DND-41 (cell line): ENCODE measurements around the gene FOXD1.

ENCODE experiments used
- ATAC-seq: fragments of 200-7000 bp; cut with Tn5 transposase; 3 replicates; pipeline ENCODE4 v1.9.1; 2021; ENCODE audit warnings: low read depth; ENCODE audit not compliant: insufficient read depth
- DNase-seq: peaks from one replicate; pipeline ENCODE4 v3.0.0-alpha.2; 2020
- H2AFZ ChIP-seq: 2 replicates; pipeline ENCODE4 v1.6.0; 2012; ENCODE audit warnings: low read depth, low read length
- H3K27ac ChIP-seq: 2 replicates; pipeline ENCODE4 v1.5.1; 2012; ENCODE audit warnings: low read length, inconsistent platforms
- H3K27me3 ChIP-seq: fragments of 200-600 bp; sonication (generic); 2 replicates; pipeline ENCODE4 v1.6.0; 2012; ENCODE audit warnings: low read length, mild to moderate bottlenecking, inconsistent platforms; ENCODE audit not compliant: insufficient read depth, poor library complexity
- H3K36me3 ChIP-seq: 2 replicates; pipeline ENCODE4 v1.5.1; 2012; ENCODE audit warnings: low read length, inconsistent platforms; ENCODE audit not compliant: insufficient read depth
- H3K4me1 ChIP-seq: 2 replicates; pipeline ENCODE4 v1.5.1; 2012; ENCODE audit warnings: mild to moderate bottlenecking, low read length; ENCODE audit not compliant: insufficient read depth
- H3K4me2 ChIP-seq: 2 replicates; pipeline ENCODE4 v1.6.0; 2012; ENCODE audit warnings: mild to moderate bottlenecking, moderate library complexity, low read length, inconsistent platforms; ENCODE audit not compliant: insufficient read depth
- H3K4me3 ChIP-seq, 2 experiments: fragments of 200-600 bp in 1 of 2; shearing (Covaris generic) in 1 of 2; 2 replicates each; pipeline ENCODE4 v1.5.1; 2012 to 2016; ENCODE audit warnings: inconsistent platforms in 2 of 2, low read length in 2 of 2, mild to moderate bottlenecking in 2 of 2, low read depth in 1 of 2, moderate library complexity in 1 of 2
- H3K79me2 ChIP-seq: 2 replicates; pipeline ENCODE4 v1.6.0; 2012; ENCODE audit warnings: low read length, inconsistent platforms; ENCODE audit not compliant: insufficient read depth
- H3K9ac ChIP-seq: 2 replicates; pipeline ENCODE4 v1.6.0; 2012; ENCODE audit warnings: low read depth, mild to moderate bottlenecking, inconsistent platforms, low read length, moderate library complexity
- H3K9me3 ChIP-seq: 2 replicates; pipeline ENCODE4 v1.5.1; 2012; ENCODE audit warnings: low read length, moderate library complexity, mild to moderate bottlenecking, inconsistent platforms; ENCODE audit not compliant: insufficient read depth, severe bottlenecking
- H4K20me1 ChIP-seq: 2 replicates; pipeline ENCODE4 v1.6.0; 2012; ENCODE audit warnings: low read length; ENCODE audit not compliant: insufficient read depth
- EZH2 ChIP-seq: IDR thresholded peaks from 3 replicates; pipeline ENCODE4 v1.6.1; 2012; ENCODE audit warnings: borderline replicate concordance, low read depth, mild to moderate bottlenecking, moderate library complexity, low read length, inconsistent platforms; ENCODE audit not compliant: severe bottlenecking
- TF ChIP-seq, protein P1 (sequence below): IDR thresholded peaks from 2 replicates; pipeline ENCODE4 v1.5.1; 2012; ENCODE audit warnings: borderline replicate concordance, low read length, moderate library complexity, mild to moderate bottlenecking; ENCODE audit not compliant: poor library complexity, severe bottlenecking; ENCODE audit errors: extremely low read depth

Gene FOXD1

DNA sequence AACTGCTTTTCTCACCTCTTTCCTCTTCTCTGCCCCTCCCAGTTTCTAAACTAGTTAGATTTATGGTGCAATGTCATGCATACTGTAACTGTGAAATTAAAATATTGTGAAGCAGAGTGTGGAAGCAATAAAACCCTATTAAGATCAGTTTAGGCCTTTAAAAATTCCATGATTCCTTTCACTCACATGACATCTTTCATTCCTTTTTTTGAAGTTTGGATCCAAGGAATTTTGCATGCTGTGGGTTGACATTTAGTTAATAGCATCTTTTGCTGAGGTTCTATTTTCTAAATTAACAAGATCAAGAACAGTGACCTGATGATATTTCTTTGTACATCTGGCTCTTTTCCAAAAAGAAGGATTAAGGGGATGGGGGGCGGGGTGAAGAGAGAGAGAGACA is 13.7 kb downstream of the FOXD1 start:
- TF ChIP-seq, protein P1, sequence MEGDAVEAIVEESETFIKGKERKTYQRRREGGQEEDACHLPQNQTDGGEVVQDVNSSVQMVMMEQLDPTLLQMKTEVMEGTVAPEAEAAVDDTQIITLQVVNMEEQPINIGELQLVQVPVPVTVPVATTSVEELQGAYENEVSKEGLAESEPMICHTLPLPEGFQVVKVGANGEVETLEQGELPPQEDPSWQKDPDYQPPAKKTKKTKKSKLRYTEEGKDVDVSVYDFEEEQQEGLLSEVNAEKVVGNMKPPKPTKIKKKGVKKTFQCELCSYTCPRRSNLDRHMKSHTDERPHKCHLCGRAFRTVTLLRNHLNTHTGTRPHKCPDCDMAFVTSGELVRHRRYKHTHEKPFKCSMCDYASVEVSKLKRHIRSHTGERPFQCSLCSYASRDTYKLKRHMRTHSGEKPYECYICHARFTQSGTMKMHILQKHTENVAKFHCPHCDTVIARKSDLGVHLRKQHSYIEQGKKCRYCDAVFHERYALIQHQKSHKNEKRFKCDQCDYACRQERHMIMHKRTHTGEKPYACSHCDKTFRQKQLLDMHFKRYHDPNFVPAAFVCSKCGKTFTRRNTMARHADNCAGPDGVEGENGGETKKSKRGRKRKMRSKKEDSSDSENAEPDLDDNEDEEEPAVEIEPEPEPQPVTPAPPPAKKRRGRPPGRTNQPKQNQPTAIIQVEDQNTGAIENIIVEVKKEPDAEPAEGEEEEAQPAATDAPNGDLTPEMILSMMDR, result no peak
- no peak for TF ChIP-seq EZH2
- Histone ChIP-seq H3K9me3 (no peaks in the 10 kb centered on the region), H4K20me1 (no peaks in the 10 kb centered on the region), H3K4me1 (no peaks in the 10 kb centered on the region), H3K79me2 (no peaks in the 10 kb centered on the region), H3K36me3 (no peaks in the 10 kb centered on the region), H3K27me3 (peaks cover 3% of the 10 kb centered on the region), H3K9ac (no peak overlapping the region), H2AFZ (no peak overlapping the region), H3K4me3 (no peak overlapping the region), H3K4me2 (no peak overlapping the region), H3K27ac (no peak overlapping the region)
- no peak for ATAC-seq
- no peak for DNase-seq

- Histone ChIP-seq H4K20me1 (no peaks in the 10 kb centered on the region), H3K4me3 (no peak overlapping the region), H3K79me2 (no peaks in the 10 kb centered on the region), H3K9ac (no peak overlapping the region), H3K27ac (no peak overlapping the region), H2AFZ (no peak overlapping the region), H3K4me1 (no peaks in the 10 kb centered on the region), H3K27me3 (peaks cover 3% of the 10 kb centered on the region), H3K4me2 (no peak overlapping the region), H3K36me3 (no peaks in the 10 kb centered on the region), H3K9me3 (no peaks in the 10 kb centered on the region)
- DNase-seq, result no peak
- no peak for ATAC-seq
- TF ChIP-seq, protein P1, result no peak
- TF ChIP-seq EZH2, result no peak
Observed at GRCh38 chr5:73434461-73434860, 14.1 kb downstream of the FOXD1 start.

DNA sequence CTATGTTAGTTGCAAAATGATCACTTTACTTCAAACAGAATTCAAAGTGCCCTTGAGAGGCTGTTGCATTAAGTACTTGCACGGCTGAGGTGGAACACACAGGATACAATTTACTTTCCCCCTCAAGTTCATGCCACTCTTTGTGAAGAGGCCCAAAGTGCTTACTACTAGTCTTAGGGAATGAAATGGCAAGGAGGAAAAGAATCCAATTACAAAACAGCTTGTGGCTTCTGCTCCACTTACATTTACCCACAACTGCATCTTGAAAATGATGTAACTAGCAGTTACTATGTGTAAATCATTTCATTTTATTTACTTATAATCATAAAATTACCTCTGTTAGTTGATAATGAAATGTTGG is 14.6 kb downstream of the FOXD1 start:
- no peaks in the 10 kb centered on the region for H3K79me2 ChIP-seq
- no peak overlapping the region for H2AFZ ChIP-seq
- H3K4me2 ChIP-seq, result no peak overlapping the region
- no peak for DNase-seq
- no peak for TF ChIP-seq EZH2
- TF ChIP-seq, protein P1, result no peak
- H3K4me3 ChIP-seq, result no peak overlapping the region
- no peak overlapping the region for H3K9ac ChIP-seq
- no peak for ATAC-seq
- H4K20me1 ChIP-seq, result no peaks in the 10 kb centered on the region
- H3K36me3 ChIP-seq, result no peaks in the 10 kb centered on the region
- no peaks in the 10 kb centered on the region for H3K4me1 ChIP-seq
- no peaks in the 10 kb centered on the region for H3K9me3 ChIP-seq
- H3K27me3 ChIP-seq, result peaks cover 3% of the 10 kb centered on the region
- H3K27ac ChIP-seq, result no peak overlapping the region
